GM18508 (cell line): ENCODE data around the gene DDX31.
"Not testable (repeated sequence)": the region's sequence is repeated elsewhere in the genome, so short reads cannot be mapped to it uniquely, and the experiment has no call there.

ENCODE experiments used
- ATAC-seq: cut with Tn5 transposase; IDR thresholded peaks from one replicate; pipeline ENCODE4 v1.9.1; 2021; ENCODE audit warnings: moderate number of reproducible peaks; ENCODE audit not compliant: insufficient read depth, unreplicated experiment

DDX31 gene

DNA sequence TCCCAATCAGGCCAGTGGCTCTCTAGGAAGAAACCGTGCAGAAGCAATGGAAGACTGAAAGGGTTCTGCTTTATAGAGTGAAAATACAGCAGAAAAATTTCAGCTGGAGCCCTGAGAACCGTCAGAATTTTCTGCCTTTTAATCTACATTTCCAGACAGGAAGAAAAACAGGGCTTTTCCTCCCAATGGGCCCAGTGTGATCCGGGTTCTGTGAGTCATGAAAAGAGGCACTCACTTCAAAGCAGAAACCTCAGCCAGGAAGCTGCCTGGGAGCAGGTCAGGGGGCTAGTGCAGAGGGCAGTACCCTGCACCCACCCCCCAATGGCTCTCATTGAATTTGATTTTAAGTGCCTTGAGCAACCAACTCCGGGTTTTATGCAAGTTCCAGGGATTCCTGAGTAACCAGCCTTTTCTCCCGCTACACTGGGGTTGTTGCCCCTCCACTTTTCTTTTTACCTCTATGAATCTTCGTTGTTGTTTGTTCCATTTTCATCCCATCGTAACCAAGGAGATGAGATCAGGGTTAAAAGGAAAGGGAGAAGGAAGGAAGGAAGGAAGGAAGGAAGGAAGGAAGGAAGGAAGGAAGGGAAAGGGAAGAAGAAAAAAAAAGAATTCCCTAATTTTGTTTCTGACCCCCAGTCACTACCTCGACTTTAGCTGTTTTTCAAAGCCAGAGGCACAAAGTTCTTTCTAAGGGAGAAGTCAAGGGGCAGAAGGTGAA is 86.0 kb downstream of the DDX31 start:
- no peak for ATAC-seq

DNA sequence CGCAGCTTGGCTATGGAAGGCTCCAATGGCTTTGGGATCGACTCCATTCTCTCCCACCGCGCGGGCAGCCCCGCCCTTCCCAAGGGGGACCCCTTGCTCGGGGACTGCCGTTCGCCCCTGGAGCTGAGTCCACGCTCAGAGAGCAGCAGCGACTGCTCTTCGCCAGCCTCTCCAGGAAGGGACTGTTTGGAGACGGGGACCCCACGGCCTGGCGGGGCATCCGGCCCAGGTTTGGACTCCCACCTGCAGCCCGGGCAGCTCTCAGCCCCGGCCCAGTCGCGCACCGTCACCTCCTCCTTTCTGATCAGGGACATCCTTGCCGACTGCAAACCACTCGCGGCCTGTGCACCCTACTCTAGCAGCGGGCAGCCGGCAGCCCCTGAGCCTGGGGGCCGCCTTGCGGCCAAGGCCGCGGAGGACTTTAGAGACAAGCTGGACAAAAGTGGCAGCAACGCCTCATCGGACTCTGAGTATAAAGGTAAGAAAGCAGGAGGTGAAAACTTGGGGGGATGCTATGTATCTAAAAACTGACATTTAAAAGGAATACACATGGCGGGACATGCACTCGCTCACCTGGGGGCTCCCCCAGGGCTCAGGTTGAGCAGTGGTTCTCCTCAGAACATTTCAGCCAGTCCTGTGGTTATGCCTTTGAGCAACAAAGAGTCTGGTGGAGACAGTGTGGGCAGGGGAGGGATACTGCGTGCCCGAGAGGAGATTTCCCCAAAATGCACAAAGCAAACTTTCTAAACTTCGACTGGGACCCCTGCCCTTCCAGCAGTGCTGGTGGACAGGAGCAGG is 86.8 kb downstream of the DDX31 start:
- no peak for ATAC-seq

DNA sequence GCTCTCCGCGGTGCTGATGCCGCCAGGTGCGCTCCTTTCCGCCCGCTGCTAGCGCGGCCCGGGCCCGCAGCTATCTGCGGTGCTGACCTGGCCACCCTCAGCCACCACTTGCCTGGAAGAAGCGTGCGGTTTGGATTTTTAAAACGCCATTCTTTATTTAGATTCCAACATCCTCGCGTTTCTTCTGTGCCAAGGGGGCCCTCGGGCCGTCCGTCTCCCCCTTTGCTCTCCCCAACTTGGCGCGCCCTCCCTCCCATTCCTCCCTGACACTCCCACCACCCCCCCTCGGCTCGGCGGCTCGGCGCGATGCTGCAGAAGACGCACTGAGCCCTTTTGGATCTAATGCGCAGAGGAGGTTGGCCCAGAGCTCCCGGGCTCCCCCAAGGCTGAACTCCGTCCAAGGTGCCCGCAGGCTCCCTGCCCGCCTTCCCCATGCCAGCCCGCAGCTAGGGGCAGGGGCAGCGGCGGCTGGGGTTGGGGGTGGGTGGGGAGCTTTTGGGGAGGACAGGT is 87.5 kb downstream of the DDX31 start, which contains the start of gene BARHL1:
Gene BARHL1 (plus strand): TSS at position 331 of the 510 bp plus-strand sequence. CDS start 192 bp downstream, outside the sequence.
- ATAC-seq = no peak

DNA sequence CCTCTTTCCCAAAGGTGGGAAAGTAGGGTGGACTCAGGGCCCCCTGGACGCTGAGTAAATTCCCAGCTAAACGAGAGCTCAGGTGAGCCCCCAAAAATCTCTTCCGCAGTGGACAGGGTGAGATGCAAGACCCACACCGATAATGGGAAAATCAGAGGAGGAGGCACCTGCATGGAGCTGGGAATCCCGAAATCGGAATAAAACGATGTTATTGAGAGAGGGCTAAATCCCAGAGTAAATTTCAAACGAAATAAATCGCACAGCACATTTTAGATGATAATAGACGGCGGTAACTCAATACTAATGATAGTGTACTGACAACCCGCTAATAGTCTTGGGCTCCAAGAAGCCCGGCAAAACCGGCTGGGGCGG is 90.4 kb downstream of the DDX31 start:
- no peak for ATAC-seq

DNA sequence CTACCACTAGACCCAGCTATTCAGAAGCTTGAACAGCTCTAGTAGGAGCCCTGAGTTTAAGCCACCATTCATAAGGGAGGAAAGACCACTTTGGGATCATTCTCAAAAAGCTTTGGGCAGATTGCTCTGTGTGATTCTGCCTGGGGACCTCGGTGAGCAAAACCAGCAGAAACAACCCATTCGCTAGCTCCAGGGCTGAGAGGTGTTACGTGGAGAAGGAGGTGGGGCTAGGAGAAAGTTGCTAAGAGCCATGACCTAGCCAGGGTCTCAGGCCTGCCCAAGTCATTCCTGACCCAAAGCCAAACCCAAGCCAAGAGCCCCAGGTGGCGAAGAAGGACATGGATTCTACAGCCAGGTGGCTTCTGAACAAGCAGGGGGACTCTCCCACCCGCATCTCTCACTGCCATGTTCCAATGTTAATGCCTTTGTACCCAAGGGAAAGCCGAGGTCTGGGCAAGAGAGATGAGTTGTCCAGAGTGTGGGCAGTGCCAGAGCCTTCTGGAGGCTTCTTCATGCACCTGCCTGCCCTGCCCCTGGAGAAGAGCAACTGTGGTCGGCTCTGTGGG is 91.3 kb downstream of the DDX31 start:
- ATAC-seq = no peak

DNA sequence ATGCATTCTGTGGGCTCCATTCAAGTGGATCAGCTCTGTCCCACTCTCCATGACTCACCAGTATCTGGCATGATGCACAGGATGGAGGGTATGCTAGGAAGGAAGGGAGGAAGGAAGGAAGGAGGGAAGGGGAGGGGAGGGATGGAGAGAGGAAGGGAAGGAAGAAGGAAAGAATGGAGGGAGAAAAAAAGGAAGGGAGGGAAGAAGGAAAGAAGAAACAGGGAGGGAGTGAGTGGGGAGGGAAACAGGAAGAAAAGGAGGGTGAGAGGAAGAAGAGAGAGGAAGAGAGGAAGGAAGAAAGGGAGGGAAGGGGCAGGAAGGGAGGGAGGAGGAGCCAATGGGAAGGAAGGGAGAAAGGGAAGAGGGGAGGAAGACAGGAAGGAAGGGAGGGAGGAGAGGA is 92.7 kb downstream of the DDX31 start:
- ATAC-seq = no peak

DNA sequence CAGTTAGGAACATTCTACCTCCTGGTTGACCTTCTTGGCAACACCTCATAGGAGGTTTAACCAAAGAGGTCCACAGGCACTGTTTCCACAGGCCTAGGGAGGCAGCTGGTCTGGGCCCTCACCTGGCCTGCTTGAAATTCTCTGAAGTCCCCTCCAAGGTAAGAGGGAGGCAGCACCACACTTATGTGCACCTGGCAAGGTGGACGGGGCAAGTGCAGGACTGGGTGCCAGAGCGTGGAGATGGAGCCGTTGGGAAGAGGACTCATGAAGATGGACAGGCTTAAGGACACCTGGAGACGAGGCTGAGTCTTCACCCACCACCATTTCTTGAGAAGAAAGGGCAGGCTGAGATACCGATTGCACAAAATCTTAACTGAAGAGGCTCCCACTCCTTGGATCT is 94.0 kb downstream of the DDX31 start:
- no peak for ATAC-seq

DNA sequence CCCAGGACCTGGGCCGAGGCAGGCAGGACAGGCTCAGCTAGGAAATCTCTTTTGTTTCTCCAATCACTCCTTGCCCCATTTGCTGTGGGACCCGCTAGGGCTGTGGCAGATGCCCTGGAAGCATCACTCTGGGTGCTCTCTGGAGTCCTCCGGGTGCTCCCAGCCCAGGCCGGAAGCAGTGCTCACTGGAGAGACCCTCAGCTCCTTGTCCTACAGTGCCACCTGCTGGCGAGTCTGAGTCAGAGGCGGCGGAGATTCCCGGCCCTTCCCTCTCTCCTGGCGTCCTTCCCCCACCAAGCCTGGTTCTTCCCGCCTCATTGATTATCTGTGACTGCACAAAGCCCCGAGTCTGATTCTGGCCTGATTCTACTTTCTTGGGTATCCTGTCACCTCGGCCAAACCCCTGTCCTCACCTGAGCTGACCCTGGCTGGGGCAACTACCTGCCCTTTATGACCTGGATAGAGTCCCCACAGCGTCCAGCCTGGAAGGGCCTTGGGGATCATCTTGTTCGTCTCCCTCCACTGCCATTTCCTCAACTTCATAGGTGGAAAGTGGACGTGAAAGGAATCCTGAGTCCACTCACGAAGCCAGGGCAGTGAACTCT is 94.7 kb downstream of the DDX31 start:
- ATAC-seq = no peak

DNA sequence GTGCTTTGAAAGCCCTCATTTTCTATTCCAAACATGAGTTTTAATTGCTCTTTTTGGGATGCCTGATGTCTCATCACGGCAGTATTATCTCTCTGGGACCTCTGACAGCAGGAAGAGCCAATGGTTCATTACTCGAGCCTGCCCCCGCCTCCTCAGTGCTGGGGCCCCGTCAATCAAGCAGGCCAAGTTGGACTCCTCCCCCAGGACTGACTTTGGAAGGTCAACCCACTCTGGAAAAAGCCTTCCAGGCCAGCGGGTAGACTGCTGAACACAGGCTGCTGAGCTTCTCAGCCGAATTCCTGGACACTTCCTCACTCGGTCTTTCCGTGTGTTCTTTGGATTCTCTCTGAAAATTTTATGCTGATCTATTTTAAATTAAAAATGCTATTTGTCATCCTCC is 96.9 kb downstream of the DDX31 start:
- no peak for ATAC-seq

DNA sequence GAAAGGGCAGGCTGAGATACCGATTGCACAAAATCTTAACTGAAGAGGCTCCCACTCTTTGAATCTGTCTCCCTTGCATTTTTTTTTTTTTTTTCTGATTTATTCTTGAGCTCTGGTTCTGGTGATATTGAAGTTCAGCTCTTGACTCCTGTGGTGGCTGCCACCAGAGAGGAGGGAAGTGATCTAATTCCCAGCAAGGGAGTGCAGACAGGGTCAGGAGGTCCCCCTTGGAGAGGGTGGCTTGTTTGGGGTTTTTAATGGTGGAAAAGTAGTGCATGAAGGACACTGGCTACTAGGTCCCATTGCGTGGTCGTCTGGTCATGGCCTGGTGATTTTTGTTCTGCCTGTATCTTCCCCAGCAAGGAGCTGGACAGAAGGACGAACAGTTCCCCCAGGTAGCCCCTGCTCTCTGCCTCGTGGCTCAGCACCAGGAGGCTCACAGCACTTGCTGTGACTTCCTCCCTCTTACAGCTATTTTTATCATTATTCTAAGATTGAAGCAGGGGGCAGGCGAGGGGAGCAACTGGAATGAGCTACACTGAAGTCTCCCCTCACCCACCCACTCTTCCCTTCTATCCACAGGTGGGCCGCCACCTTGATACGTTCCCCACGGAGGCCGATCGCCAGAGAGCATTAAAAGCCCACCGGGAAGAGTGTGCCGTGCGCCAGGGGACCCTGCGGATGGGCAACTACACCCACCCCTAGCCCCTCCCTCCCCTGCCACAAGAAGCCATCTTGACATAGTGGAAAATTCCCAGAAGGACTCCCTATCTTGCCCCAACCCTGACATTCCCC is 97.8 kb downstream of the DDX31 start:
- no peak for ATAC-seq

DNA sequence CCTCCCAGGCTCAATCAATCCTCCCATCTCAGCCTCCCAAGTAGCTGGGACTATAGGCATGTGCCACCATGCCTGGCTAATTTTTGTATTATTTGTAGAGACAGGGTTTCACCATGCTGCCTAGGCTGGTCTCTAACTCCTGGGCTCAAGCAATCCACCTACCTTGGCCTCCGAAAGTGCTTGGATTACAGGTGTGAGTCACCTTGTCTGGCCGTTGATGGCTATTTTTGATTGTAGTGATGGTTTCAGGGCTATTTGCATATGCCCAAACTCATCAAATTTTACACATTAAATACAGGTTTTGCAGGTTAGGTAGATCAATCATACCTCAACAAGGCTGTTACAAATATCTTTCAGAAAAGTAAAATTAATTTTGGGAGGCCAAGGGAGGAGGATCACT is 101.0 kb downstream of the DDX31 start:
- ATAC-seq = not testable (repeated sequence)

DNA sequence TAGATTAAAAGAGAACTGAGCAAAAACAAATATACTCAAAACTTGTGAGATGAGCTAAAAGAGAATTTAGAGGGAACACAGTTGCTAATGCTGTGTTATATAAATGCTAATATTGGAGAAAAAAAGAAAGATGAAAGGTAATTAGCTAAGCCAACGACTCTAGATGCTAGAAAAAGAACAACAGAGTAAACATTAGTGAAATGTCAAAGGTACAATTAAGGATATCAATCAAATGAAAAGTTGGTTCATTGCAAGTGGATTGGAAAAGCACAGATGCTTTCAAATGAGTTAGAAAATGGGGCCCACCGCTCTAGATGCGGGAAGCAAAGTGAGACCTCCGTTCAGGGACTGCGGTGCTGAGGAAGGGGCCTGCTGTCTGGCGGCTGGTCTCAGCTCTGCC is 105.3 kb downstream of the DDX31 start:
- ATAC-seq = no peak

DNA sequence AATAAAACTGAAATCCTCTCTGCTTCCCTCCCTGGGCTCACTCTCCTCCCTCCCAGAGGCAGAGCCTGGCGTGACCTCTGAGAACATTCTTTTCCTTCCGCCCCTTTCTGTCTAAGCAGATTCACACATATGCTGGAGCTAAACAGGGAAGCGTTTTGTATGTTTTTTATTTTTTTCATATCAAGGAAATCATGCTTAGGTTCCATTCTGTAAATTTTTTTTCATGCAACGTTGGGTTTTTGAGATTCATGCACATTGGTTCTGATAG is 107.5 kb downstream of the DDX31 start:
- no peak for ATAC-seq

DNA sequence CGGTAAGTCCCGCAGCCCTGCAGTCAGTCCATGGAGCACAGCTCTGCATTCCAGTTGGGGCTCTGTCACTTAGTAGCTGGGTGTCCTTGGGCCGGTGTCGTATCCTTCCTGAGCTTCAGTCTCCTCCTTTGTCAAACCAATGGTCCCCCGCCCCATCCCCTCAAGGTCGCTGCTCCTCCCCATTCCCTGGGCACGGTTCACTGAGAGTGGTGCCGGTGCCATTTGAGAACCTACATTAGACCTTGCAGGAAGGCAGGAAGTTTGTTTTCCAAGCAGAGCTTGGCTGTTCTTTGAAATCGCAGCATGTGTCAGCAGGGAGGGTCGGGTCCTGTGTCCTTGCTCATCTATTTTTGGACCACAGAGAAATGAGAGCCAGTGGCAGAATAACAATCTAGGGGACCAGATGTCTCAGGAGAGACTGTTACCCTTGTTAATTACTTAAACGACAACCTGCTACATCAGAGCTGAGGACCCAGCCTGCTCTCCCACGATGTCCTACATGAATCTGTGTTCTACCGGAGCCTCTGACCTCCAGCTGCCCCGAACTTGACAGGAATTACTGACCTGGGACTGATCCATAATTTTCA is 109.1 kb downstream of the DDX31 start:
- ATAC-seq = no peak

DNA sequence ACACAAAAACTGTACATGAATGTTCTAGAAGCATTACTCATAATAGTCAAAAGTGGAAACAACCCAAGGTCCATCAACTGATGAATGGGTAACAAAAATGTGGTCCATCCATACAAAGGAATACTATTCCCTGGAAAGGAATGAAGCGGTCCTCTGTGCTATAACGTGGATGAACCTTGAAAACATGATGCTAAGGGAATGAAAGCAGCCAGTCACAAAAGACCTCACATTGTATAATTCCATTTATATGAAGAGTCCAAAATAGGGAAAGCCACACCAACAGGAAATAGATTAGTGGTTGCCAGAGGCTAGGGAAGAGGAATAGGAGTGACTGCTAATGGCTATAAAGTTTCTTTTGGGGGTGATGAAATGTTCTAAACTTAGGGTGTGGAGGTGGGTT is 110.1 kb downstream of the DDX31 start:
- no peak for ATAC-seq

DNA sequence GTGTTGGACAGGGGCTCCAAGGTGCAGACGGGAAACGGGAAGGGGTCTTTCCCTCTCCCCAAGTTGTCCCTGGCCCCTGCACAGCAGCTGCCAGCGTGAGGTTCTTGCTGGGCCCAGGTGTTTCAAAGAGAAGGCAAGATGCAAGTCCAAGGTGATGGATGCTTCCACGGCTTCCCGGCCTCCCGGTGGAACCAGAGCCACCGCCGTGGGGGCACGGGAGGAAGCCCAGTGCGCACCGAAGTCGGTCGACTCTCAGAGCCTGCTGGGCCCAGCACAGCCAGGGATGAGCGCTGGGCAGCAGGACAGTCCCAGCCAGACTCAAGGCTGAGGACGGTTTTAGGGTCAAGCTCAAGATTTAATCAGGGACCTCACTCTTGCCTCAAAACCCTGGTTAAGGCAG is 112.6 kb downstream of the DDX31 start:
- no peak for ATAC-seq

DNA sequence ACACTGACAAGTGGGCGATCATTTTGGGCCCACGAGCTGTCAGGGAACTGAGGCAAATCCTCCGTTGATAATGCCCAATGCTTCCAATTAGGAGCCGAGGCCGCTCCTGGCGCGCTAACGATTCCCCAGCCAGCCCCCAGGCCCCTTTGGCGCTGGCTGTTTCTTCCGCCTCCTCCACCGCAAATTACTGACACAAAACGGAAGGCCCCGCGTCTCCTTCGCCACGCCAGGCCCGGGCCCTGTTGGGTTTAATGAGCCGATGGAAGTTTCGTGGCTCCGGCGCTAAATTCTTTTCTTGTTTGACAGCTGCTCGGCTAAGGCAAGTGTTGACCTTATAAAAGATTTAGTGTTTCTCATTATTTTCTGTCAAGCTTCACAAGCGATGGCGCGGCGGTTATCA is 113.1 kb downstream of the DDX31 start:
- ATAC-seq = no peak

DNA sequence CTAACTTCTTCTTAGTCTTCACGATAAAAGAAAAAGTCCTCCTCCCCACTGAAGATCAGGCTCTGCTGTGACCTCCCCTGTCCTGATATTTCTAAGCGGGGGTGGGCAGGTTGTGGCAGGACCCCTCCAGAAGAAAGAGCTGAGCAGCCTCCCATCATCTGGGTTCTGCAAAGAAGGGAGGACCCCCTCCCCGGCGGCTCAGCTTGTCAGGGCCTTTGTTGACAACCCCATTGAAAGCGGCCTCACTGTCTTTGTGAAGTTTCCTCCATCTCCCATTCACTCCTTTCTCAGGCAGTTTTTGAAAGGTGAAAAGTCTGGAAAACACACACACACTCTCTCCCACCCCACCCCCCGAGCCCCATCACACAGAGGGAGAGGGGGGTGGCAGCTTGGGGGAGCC is 113.5 kb downstream of the DDX31 start:
- ATAC-seq = no peak

DNA sequence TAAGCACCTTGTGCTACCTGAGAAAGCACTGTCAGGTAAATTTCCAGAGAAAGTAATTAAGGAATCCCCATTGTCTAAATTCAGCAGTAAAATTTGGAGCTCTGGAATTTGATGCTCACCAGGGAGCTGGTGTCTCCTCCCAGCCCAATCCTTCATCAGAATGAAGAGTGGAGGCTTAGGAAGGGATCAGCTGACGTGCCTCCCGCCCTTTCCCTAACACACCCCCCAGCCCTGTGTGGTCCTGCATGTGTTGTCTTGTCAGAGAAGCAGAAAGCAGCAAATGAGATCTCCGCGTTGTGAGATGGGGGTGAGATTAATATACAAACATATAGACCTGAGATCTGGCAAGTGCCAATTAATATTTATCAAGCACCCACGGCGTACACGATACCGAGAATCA is 114.3 kb downstream of the DDX31 start:
- no peak for ATAC-seq

DNA sequence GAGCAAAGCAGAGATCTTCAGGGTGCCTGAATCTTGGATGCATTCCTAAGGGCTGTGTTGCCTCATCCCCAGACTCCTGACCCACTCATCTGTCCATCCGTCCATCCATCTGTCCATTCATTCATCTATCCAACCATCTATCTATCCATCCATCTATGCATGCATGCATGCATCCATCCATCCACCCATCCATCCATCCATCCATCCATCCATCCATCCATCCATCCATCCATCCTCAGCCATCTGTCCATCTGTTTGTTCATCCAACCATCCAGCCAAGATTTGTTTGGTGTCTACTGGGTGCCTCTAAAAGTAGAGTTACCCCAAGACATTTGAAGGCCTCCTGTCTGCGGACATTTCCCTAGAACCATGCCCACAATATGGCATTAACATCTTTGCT is 115.0 kb downstream of the DDX31 start:
- no peak for ATAC-seq
